ENCODE data around the gene NDUFS2. TPM values are rescaled to one million over a fixed set of nuclear protein-coding genes. Genes with fewer than 3 reads are reported as not detected.

NDUFS2 gene
- total and polyA plus RNA-seq, 10 of the 15 experiments (the other 5 are each of a cell fraction or from before 2014, with no cell fraction given): 66.5 to 215 (median 148) TPM

GRCh38 chr1:161159087-161159912 lies 42.9 kb upstream of the NDUFS2 start, which contains the start of gene USP21 (continued):
- no peak for TF ChIP-seq IKZF2 (IDR thresholded peaks at IDR 0.05)
- TF ChIP-seq, protein P1, sequence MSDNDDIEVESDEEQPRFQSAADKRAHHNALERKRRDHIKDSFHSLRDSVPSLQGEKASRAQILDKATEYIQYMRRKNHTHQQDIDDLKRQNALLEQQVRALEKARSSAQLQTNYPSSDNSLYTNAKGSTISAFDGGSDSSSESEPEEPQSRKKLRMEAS (IDR thresholded peaks at IDR 0.05; ENCODE audit: low read depth, low read length): no peak
- peak; percentile 82 for TF ChIP-seq HCFC1 (IDR thresholded peaks at IDR 0.05; ENCODE audit: low read length)
- TF ChIP-seq SMC3 (IDR thresholded peaks at IDR 0.05; ENCODE audit: borderline replicate concordance, low read length): no peak
- no peak for TF ChIP-seq RAD51 (IDR thresholded peaks at IDR 0.05)
- no peak for TF ChIP-seq ZNF384 (IDR thresholded peaks at IDR 0.05; ENCODE audit: borderline replicate concordance, low read depth, low read length)
- TF ChIP-seq YY1 (IDR thresholded peaks at IDR 0.05; ENCODE audit: low read depth, low read length): peak; percentile 99
- TF ChIP-seq ZNF24 (IDR thresholded peaks at IDR 0.05): no peak
- TF ChIP-seq SMARCA5 (IDR thresholded peaks at IDR 0.05): no peak
- TF ChIP-seq, protein P2, sequence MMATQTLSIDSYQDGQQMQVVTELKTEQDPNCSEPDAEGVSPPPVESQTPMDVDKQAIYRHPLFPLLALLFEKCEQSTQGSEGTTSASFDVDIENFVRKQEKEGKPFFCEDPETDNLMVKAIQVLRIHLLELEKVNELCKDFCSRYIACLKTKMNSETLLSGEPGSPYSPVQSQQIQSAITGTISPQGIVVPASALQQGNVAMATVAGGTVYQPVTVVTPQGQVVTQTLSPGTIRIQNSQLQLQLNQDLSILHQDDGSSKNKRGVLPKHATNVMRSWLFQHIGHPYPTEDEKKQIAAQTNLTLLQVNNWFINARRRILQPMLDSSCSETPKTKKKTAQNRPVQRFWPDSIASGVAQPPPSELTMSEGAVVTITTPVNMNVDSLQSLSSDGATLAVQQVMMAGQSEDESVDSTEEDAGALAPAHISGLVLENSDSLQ (IDR thresholded peaks at IDR 0.05): no peak; the same call in 1 of the 2 replicates
- TF ChIP-seq CREM (IDR thresholded peaks at IDR 0.05; ENCODE audit: low read depth): no peak
- TF ChIP-seq, protein P3, sequence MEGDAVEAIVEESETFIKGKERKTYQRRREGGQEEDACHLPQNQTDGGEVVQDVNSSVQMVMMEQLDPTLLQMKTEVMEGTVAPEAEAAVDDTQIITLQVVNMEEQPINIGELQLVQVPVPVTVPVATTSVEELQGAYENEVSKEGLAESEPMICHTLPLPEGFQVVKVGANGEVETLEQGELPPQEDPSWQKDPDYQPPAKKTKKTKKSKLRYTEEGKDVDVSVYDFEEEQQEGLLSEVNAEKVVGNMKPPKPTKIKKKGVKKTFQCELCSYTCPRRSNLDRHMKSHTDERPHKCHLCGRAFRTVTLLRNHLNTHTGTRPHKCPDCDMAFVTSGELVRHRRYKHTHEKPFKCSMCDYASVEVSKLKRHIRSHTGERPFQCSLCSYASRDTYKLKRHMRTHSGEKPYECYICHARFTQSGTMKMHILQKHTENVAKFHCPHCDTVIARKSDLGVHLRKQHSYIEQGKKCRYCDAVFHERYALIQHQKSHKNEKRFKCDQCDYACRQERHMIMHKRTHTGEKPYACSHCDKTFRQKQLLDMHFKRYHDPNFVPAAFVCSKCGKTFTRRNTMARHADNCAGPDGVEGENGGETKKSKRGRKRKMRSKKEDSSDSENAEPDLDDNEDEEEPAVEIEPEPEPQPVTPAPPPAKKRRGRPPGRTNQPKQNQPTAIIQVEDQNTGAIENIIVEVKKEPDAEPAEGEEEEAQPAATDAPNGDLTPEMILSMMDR (IDR thresholded peaks at IDR 0.05 in 2 of 3, conservative IDR thresholded peaks at IDR 0.05 in 1 of 3; ENCODE audit: control insufficient read depth in 2 of 3, extremely low read depth in 1 of 3, insufficient read depth in 1 of 3, low read depth in 3 of 3, low read length in 3 of 3): peak in 2 of 3 experiments; percentile 14 to 19; a peak in 2 of 6 replicates
- TF ChIP-seq SUZ12 (IDR thresholded peaks at IDR 0.05; ENCODE audit: unreplicated experiment): no peak
- TF ChIP-seq, protein P4, sequence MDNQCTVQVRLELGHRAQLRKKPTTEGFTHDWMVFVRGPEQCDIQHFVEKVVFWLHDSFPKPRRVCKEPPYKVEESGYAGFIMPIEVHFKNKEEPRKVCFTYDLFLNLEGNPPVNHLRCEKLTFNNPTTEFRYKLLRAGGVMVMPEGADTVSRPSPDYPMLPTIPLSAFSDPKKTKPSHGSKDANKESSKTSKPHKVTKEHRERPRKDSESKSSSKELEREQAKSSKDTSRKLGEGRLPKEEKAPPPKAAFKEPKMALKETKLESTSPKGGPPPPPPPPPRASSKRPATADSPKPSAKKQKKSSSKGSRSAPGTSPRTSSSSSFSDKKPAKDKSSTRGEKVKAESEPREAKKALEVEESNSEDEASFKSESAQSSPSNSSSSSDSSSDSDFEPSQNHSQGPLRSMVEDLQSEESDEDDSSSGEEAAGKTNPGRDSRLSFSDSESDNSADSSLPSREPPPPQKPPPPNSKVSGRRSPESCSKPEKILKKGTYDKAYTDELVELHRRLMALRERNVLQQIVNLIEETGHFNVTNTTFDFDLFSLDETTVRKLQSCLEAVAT (IDR thresholded peaks at IDR 0.05): 0 out of 2 replicates have a peak, but pooled peaks have one; percentile 41
- TF ChIP-seq, protein P5, sequence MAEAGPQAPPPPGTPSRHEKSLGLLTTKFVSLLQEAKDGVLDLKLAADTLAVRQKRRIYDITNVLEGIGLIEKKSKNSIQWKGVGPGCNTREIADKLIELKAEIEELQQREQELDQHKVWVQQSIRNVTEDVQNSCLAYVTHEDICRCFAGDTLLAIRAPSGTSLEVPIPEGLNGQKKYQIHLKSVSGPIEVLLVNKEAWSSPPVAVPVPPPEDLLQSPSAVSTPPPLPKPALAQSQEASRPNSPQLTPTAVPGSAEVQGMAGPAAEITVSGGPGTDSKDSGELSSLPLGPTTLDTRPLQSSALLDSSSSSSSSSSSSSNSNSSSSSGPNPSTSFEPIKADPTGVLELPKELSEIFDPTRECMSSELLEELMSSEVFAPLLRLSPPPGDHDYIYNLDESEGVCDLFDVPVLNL (IDR thresholded peaks at IDR 0.05; ENCODE audit: low read depth, low read length): no peak
- peak; percentile 12; the same call in 1 of the 2 replicates for TF ChIP-seq TCF12 (IDR thresholded peaks at IDR 0.05; ENCODE audit: low read depth, low read length)
- no peak for TF ChIP-seq ESRRA (IDR thresholded peaks at IDR 0.05; ENCODE audit: low read length)
- TF ChIP-seq ZNF217 (IDR thresholded peaks at IDR 0.05): no peak
- TF ChIP-seq, protein P6, sequence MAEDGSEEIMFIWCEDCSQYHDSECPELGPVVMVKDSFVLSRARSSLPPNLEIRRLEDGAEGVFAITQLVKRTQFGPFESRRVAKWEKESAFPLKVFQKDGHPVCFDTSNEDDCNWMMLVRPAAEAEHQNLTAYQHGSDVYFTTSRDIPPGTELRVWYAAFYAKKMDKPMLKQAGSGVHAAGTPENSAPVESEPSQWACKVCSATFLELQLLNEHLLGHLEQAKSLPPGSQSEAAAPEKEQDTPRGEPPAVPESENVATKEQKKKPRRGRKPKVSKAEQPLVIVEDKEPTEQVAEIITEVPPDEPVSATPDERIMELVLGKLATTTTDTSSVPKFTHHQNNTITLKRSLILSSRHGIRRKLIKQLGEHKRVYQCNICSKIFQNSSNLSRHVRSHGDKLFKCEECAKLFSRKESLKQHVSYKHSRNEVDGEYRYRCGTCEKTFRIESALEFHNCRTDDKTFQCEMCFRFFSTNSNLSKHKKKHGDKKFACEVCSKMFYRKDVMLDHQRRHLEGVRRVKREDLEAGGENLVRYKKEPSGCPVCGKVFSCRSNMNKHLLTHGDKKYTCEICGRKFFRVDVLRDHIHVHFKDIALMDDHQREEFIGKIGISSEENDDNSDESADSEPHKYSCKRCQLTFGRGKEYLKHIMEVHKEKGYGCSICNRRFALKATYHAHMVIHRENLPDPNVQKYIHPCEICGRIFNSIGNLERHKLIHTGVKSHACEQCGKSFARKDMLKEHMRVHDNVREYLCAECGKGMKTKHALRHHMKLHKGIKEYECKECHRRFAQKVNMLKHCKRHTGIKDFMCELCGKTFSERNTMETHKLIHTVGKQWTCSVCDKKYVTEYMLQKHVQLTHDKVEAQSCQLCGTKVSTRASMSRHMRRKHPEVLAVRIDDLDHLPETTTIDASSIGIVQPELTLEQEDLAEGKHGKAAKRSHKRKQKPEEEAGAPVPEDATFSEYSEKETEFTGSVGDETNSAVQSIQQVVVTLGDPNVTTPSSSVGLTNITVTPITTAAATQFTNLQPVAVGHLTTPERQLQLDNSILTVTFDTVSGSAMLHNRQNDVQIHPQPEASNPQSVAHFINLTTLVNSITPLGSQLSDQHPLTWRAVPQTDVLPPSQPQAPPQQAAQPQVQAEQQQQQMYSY (CRISPR knock-in tag; IDR thresholded peaks at IDR 0.05): no peak
- TF ChIP-seq HDAC2 (IDR thresholded peaks at IDR 0.05): no peak
- peak; percentile 82 for TF ChIP-seq POLR2A (IDR thresholded peaks at IDR 0.05; ENCODE audit: low read depth, low read length)
- TF ChIP-seq POLR2AphosphoS2 (IDR thresholded peaks at IDR 0.05; ENCODE audit: low read depth, low read length): peak; percentile 51; the same call in 1 of the 2 replicates
